Middle frontal gyrus (tissue), 1 donor: Measurements from ENCODE around the gene GAS7.

Experiments used
- DNase-seq: peaks from one replicate; pipeline ENCODE4 v3.0.0-alpha.2; 2015; ENCODE audit warnings: low spot score; ENCODE audit errors: extremely low spot score

Gene GAS7

GRCh38 chr17:10136258-10136981 is 62.0 kb downstream of the GAS7 start:
- DNase-seq: no peak

- no peak for DNase-seq
These were observed 62.7 kb downstream of the GAS7 start for GRCh38 chr17:10135539-10136257.

GRCh38 chr17:10130677-10131076 is 67.7 kb downstream of the GAS7 start:
- DNase-seq: no peak

- DNase-seq: no peak
These were observed 68.1 kb downstream of the GAS7 start for GRCh38 chr17:10130263-10130662.

- DNase-seq: no peak
These were observed 70.5 kb downstream of the GAS7 start for GRCh38 chr17:10127819-10128425.

- DNase-seq: no peak
These were observed 71.5 kb downstream of the GAS7 start for GRCh38 chr17:10126616-10127501.

GRCh38 chr17:10126276-10126615 is 72.2 kb downstream of the GAS7 start:
- DNase-seq: no peak

- no peak for DNase-seq
These were observed 72.7 kb downstream of the GAS7 start for GRCh38 chr17:10125531-10126275.

- no peak for DNase-seq
These were observed 75.3 kb downstream of the GAS7 start for GRCh38 chr17:10123093-10123492.

- DNase-seq: no peak
These were observed 76.3 kb downstream of the GAS7 start for GRCh38 chr17:10121971-10122707.

- DNase-seq: no peak
These were observed 77.7 kb downstream of the GAS7 start for GRCh38 chr17:10120749-10121148.

GRCh38 chr17:10120109-10120485 is 78.3 kb downstream of the GAS7 start:
- no peak for DNase-seq

- no peak for DNase-seq
These were observed 79.0 kb downstream of the GAS7 start for GRCh38 chr17:10119203-10120108.

- DNase-seq: no peak
These were observed 79.6 kb downstream of the GAS7 start for GRCh38 chr17:10118788-10119130.

- no peak for DNase-seq
These were observed 80.8 kb downstream of the GAS7 start for GRCh38 chr17:10117581-10118001.

- no peak for DNase-seq
These were observed 81.5 kb downstream of the GAS7 start for GRCh38 chr17:10116753-10117420.

GRCh38 chr17:10116267-10116666 is 82.1 kb downstream of the GAS7 start:
- DNase-seq: no peak

- DNase-seq: no peak
These were observed 82.9 kb downstream of the GAS7 start for GRCh38 chr17:10115536-10115932.
